HepG2 (cell line): ENCODE results near the gene TMEM117.

Experiments
- JUNB ChIP-seq: sonication (generic); formaldehyde crosslinking; IDR thresholded peaks from 2 replicates; pipeline ENCODE4 v1.8.0; 2022; ENCODE audit warnings: missing genetic modification reagents, mild to moderate bottlenecking, borderline replicate concordance
- NR3C1 ChIP-seq: sonication (generic); formaldehyde crosslinking; IDR thresholded peaks from 2 replicates; pipeline ENCODE4 v1.4.0; 2020; ENCODE audit warnings: missing genetic modification reagents
- POLR2AphosphoS5 ChIP-seq: IDR thresholded peaks from 2 replicates; pipeline ENCODE4 v1.6.1; 2012; ENCODE audit warnings: low read depth, low read length
- SMARCE1 ChIP-seq: fragments of 450-650 bp; IDR thresholded peaks from 2 replicates; pipeline ENCODE4 v1.6.1; 2017; ENCODE audit warnings: borderline replicate concordance
- WIZ ChIP-seq: sonication (generic); formaldehyde crosslinking; IDR thresholded peaks from 2 replicates; pipeline ENCODE4 v1.5.1; 2020; ENCODE audit warnings: mild to moderate bottlenecking, missing genetic modification reagents
- ZNF317 ChIP-seq: sonication (generic); formaldehyde crosslinking; IDR thresholded peaks from 2 replicates; pipeline ENCODE4 v1.5.0; 2020; ENCODE audit warnings: mild to moderate bottlenecking, missing genetic modification reagents
- ZNF512 ChIP-seq: sonication (generic); formaldehyde crosslinking; IDR thresholded peaks from 2 replicates; pipeline ENCODE4 v1.4.0; 2020; ENCODE audit warnings: mild to moderate bottlenecking, missing genetic modification reagents

- TF ChIP-seq NR3C1 (CRISPR knock-in tag) = no peak
- TF ChIP-seq POLR2AphosphoS5 = no peak
- no peak for TF ChIP-seq ZNF512 (CRISPR knock-in tag)
- no peak for TF ChIP-seq WIZ (CRISPR knock-in tag)
- no peak for TF ChIP-seq JUNB (CRISPR knock-in tag)
- no peak for TF ChIP-seq SMARCE1
- no peak for TF ChIP-seq ZNF317 (CRISPR knock-in tag)
These were observed 521.6 kb downstream of the TMEM117 start for GRCh38 chr12:44357494-44357893.
